Ovary (tissue), 3 donors: ENCODE data around the gene KIF13A.

Experiments used
- EP300 ChIP-seq: sonication (generic); formaldehyde crosslinking; IDR thresholded peaks from one replicate; pipeline ENCODE4 v1.6.1; 2017; ENCODE audit warnings: antibody characterized with exemption
- POLR2A ChIP-seq: fragments of 450-650 bp; IDR thresholded peaks from one replicate; pipeline ENCODE4 v1.6.1; 2017; ENCODE audit warnings: antibody characterized with exemption, mild to moderate bottlenecking, moderate library complexity
- TF ChIP-seq, protein P1 (sequence below), 3 donors: fragments of 450-650 bp in 2 of 3; fragments of 200-600 bp in 1 of 3; IDR thresholded peaks; one replicate each; pipeline versions ENCODE4 v1.5.1 to v1.8.0; 2016 to 2022; ENCODE audit warnings: antibody characterized with exemption in 3 of 3, mild to moderate bottlenecking in 1 of 3
- donor health status: DM: no; HTN: no; CAD: no.

DNA sequence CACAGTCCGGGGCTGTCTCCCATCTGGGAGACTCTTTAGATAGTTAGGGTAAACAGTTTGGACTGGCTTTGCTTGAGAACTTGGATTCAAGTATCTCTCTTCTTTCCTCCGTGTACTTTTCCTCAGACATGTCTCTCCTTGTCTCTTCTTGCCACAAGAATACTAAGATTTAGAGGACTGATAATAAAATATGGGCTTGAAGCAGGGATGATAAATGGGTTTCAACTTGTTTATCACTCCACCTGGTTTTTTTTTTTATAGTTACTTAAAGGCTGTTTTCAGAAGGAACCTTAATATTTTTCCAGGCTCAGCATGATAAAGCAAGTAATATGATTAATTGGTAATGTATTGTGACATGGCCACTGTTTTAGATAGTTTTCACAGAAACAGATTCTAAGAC lies 40.9 kb upstream of the KIF13A start:
- TF ChIP-seq, protein P1, sequence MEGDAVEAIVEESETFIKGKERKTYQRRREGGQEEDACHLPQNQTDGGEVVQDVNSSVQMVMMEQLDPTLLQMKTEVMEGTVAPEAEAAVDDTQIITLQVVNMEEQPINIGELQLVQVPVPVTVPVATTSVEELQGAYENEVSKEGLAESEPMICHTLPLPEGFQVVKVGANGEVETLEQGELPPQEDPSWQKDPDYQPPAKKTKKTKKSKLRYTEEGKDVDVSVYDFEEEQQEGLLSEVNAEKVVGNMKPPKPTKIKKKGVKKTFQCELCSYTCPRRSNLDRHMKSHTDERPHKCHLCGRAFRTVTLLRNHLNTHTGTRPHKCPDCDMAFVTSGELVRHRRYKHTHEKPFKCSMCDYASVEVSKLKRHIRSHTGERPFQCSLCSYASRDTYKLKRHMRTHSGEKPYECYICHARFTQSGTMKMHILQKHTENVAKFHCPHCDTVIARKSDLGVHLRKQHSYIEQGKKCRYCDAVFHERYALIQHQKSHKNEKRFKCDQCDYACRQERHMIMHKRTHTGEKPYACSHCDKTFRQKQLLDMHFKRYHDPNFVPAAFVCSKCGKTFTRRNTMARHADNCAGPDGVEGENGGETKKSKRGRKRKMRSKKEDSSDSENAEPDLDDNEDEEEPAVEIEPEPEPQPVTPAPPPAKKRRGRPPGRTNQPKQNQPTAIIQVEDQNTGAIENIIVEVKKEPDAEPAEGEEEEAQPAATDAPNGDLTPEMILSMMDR (IDR thresholded peaks at IDR 0.05), result no peak
- TF ChIP-seq EP300, result no peak
- TF ChIP-seq POLR2A, result no peak
